H1 (cell line): ENCODE measurements around the gene GMPR. TPM values are rescaled to one million over a fixed set of nuclear protein-coding genes. Genes with fewer than 3 reads are reported as not detected.

Experiments used
- CTCF ChIA-PET: fragments of 300-600 bp; sonication (Branson Sonifier 250); formaldehyde crosslinking; loops from one replicate; lab custom pipeline; 2021; ENCODE audit not compliant: partially characterized antibody; lab: Charles Lee
- POLR2A ChIA-PET: fragments of 300-600 bp; sonication (Branson Sonifier 250); formaldehyde crosslinking; loops from one replicate; lab custom pipeline; 2021; ENCODE audit warnings: inconsistent platforms; ENCODE audit not compliant: partially characterized antibody; lab: Charles Lee
- DNase-seq, 2 experiments: peaks; one replicate each; pipeline versions ENCODE4 v3.0.0 to v3.0.0-alpha.2; 2010 to 2022; ENCODE audit warnings: low spot score in 2 of 2, low read depth in 1 of 2, mixed read lengths in 1 of 2
- FAIRE-seq: peaks from 2 replicates; lab custom pipeline; 2011; peaks lifted over from hg19 to GRCh38; lab: Jason Lieb, UNC
- H2AFZ ChIP-seq: 2 replicates; pipeline ENCODE4 v1.8.1; 2012; ENCODE audit warnings: low read length, inconsistent platforms
- H2AK5ac ChIP-seq: 2 replicates; pipeline ENCODE4 v1.6.1; 2013; ENCODE audit warnings: low read depth, low read length
- H2BK120ac ChIP-seq: replicated peaks from 2 replicates; pipeline ENCODE3; 2013; ENCODE audit warnings: low read depth, low read length, inconsistent platforms
- H2BK12ac ChIP-seq: 2 replicates; pipeline ENCODE4 v1.6.1; 2013; ENCODE audit warnings: low read depth, low read length
- H2BK15ac ChIP-seq: 2 replicates; pipeline ENCODE4 v1.6.1; 2013; ENCODE audit warnings: low read length
- H2BK20ac ChIP-seq: 2 replicates; pipeline ENCODE4 v1.6.1; 2013; ENCODE audit warnings: low read length
- H2BK5ac ChIP-seq: 2 replicates; pipeline ENCODE4 v1.6.1; 2013; ENCODE audit warnings: low read depth, low read length
- H3K14ac ChIP-seq: 2 replicates; pipeline ENCODE4 v1.6.1; 2013; ENCODE audit warnings: inconsistent platforms; ENCODE audit not compliant: insufficient read length
- H3K18ac ChIP-seq: 2 replicates; pipeline ENCODE4 v1.6.1; 2013; ENCODE audit warnings: low read length; ENCODE audit errors: extremely low read depth
- H3K23ac ChIP-seq: 2 replicates; pipeline ENCODE4 v1.6.1; 2013; ENCODE audit warnings: inconsistent platforms; ENCODE audit not compliant: insufficient read length
- H3K23me2 ChIP-seq: 2 replicates; pipeline ENCODE4 v1.6.1; 2013; ENCODE audit warnings: low read depth, low read length
- H3K27ac ChIP-seq: 2 replicates; pipeline ENCODE4 v1.6.1; 2011; ENCODE audit warnings: low read depth, low read length, inconsistent platforms
- H3K27me3 ChIP-seq, 4 experiments: replicated peaks in 1 of 4; 1 replicate in 1 of 4; 2 replicates in 3 of 4; pipeline versions ENCODE4 v1.6.1 to v1.8.1; 2011 to 2013; ENCODE audit warnings: low read length in 3 of 4, mild to moderate bottlenecking in 3 of 4, inconsistent platforms in 2 of 4, mixed read lengths in 2 of 4, moderate library complexity in 1 of 4; ENCODE audit not compliant: control insufficient read depth in 3 of 4, insufficient read depth in 3 of 4; ENCODE audit errors: extremely low read depth in 1 of 4
- H3K36me3 ChIP-seq, 4 experiments: 2 replicates each; pipeline versions ENCODE4 v1.6.1 to v1.8.1; 2011 to 2013; ENCODE audit warnings: mild to moderate bottlenecking in 4 of 4, low read length in 3 of 4, moderate library complexity in 2 of 4, control low read depth in 1 of 4, inconsistent platforms in 1 of 4; ENCODE audit not compliant: insufficient read depth in 4 of 4, control insufficient read depth in 2 of 4
- H3K4ac ChIP-seq: replicated peaks from 2 replicates; pipeline ENCODE3; 2013; ENCODE audit warnings: low read length, low read depth, mixed read lengths, inconsistent platforms; ENCODE audit not compliant: insufficient read length
- H3K4me1 ChIP-seq, 4 experiments: replicated peaks in 1 of 4; 1 replicate in 1 of 4; 2 replicates in 3 of 4; pipeline versions ENCODE4 v1.6.1 to v1.8.1; 2011 to 2013; ENCODE audit warnings: low read length in 3 of 4, inconsistent platforms in 2 of 4, mixed read lengths in 1 of 4; ENCODE audit not compliant: insufficient read depth in 4 of 4, control insufficient read depth in 3 of 4
- H3K4me2 ChIP-seq, 2 experiments: 2 replicates each; pipeline versions ENCODE4 v1.6.1 to v1.8.1; 2011 to 2013; ENCODE audit warnings: low read depth in 2 of 2, low read length in 2 of 2, control low read depth in 1 of 2, inconsistent platforms in 1 of 2, mild to moderate bottlenecking in 1 of 2; ENCODE audit not compliant: insufficient read depth in 1 of 2
- H3K4me3 ChIP-seq, 4 experiments: fragments of 200-600, 300-600 bp in 1 of 4; sonication (generic), shearing (Covaris generic), sonication (Bioruptor Twin) in 1 of 4; 2 replicates each; pipeline versions ENCODE4 v1.5.1 to v1.8.1; 2011 to 2016; ENCODE audit warnings: low read length in 4 of 4, low read depth in 3 of 4, control low read depth in 2 of 4, inconsistent platforms in 2 of 4, mild to moderate bottlenecking in 2 of 4, mixed read lengths in 1 of 4, moderate library complexity in 1 of 4; ENCODE audit not compliant: insufficient read depth in 2 of 4; ENCODE audit errors: extremely low read depth in 1 of 4
- H3K56ac ChIP-seq: replicated peaks from 2 replicates; pipeline ENCODE3; 2013; ENCODE audit warnings: low read depth, mild to moderate bottlenecking, mixed read lengths, low read length, inconsistent platforms; ENCODE audit not compliant: insufficient read length
- H3K79me1 ChIP-seq: 2 replicates; pipeline ENCODE4 v1.6.1; 2013; ENCODE audit warnings: low read depth, low read length, control low read depth
- H3K79me2 ChIP-seq, 2 experiments: 2 replicates each; pipeline versions ENCODE4 v1.6.1 to v1.8.1; 2012 to 2013; ENCODE audit warnings: low read length in 2 of 2, mild to moderate bottlenecking in 2 of 2, inconsistent platforms in 1 of 2; ENCODE audit not compliant: insufficient read depth in 2 of 2, control insufficient read depth in 1 of 2
- H3K9ac ChIP-seq, 4 experiments: replicated peaks in 1 of 4; 1 replicate in 1 of 4; 2 replicates in 3 of 4; pipeline versions ENCODE4 v1.6.1 to v1.8.1; 2011 to 2013; ENCODE audit warnings: low read depth in 3 of 4, low read length in 3 of 4, control low read depth in 2 of 4, mild to moderate bottlenecking in 2 of 4, moderate library complexity in 2 of 4, inconsistent platforms in 1 of 4; ENCODE audit errors: extremely low read depth in 1 of 4
- H3K9me3 ChIP-seq, 2 experiments: 2 replicates each; pipeline versions ENCODE4 v1.6.1 to v1.8.1; 2012 to 2013; ENCODE audit warnings: mild to moderate bottlenecking in 2 of 2, moderate library complexity in 2 of 2, control low read depth in 1 of 2, inconsistent platforms in 1 of 2, low read depth in 1 of 2, low read length in 1 of 2, mixed read lengths in 1 of 2; ENCODE audit not compliant: insufficient read depth in 2 of 2
- H4K20me1 ChIP-seq, 2 experiments: replicated peaks in 1 of 2; 2 replicates each; pipeline versions ENCODE3 to v1.8.1; 2011 to 2013; ENCODE audit warnings: inconsistent platforms in 2 of 2, low read length in 2 of 2, mild to moderate bottlenecking in 1 of 2; ENCODE audit not compliant: insufficient read depth in 2 of 2, control insufficient read depth in 1 of 2
- H4K5ac ChIP-seq: 2 replicates; pipeline ENCODE4 v1.6.1; 2013; ENCODE audit warnings: low read length, low read depth, mixed read lengths, inconsistent platforms; ENCODE audit not compliant: insufficient read length
- H4K8ac ChIP-seq: 2 replicates; pipeline ENCODE4 v1.8.0; 2013; ENCODE audit warnings: mild to moderate bottlenecking, moderate library complexity, low read length, inconsistent platforms; ENCODE audit not compliant: insufficient read depth; ENCODE audit errors: extremely low read depth
- H4K91ac ChIP-seq: replicated peaks from 2 replicates; pipeline ENCODE3; 2013; ENCODE audit warnings: low read length, mixed read lengths, inconsistent platforms; ENCODE audit not compliant: insufficient read length
- EP300 ChIP-seq, 2 experiments: IDR thresholded peaks; 1 replicate in 1 of 2; 2 replicates in 1 of 2; pipeline ENCODE4 v1.6.1; 2011 to 2012; ENCODE audit warnings: low read depth in 2 of 2, low read length in 2 of 2, mild to moderate bottlenecking in 2 of 2, borderline replicate concordance in 1 of 2, inconsistent platforms in 1 of 2, moderate library complexity in 1 of 2
- EZH2 ChIP-seq: fragments of 200-600 bp; sonication (generic); IDR thresholded peaks from 2 replicates; pipeline ENCODE4 v1.7.1; 2012; ENCODE audit warnings: low read depth, mild to moderate bottlenecking, moderate library complexity, low read length, inconsistent platforms; ENCODE audit not compliant: severe bottlenecking
- GTF2F1 ChIP-seq: IDR thresholded peaks from 2 replicates; pipeline ENCODE4 v1.6.1; 2012; ENCODE audit warnings: low read depth, low read length, improper control_type of control experiment, borderline replicate concordance
- JUN ChIP-seq: IDR thresholded peaks from 2 replicates; pipeline ENCODE4 v1.6.1; 2011; ENCODE audit warnings: low read depth, mild to moderate bottlenecking, improper control_type of control experiment, low read length
- NRF1 ChIP-seq: IDR thresholded peaks from 2 replicates; pipeline ENCODE4 v1.6.1; 2011; ENCODE audit warnings: mild to moderate bottlenecking, low read depth, low read length, improper control_type of control experiment
- POLR2AphosphoS5 ChIP-seq: IDR thresholded peaks from 2 replicates; pipeline ENCODE4 v1.6.1; 2011; ENCODE audit warnings: low read depth, low read length
- RAD21 ChIP-seq, 2 experiments: IDR thresholded peaks in 1 of 2; conservative IDR thresholded peaks in 1 of 2; 2 replicates each; pipeline ENCODE4 v1.6.1; 2011; ENCODE audit warnings: low read depth in 2 of 2, low read length in 2 of 2, improper control_type of control experiment in 1 of 2, inconsistent platforms in 1 of 2, mild to moderate bottlenecking in 1 of 2, moderate library complexity in 1 of 2
- RXRA ChIP-seq: IDR thresholded peaks from 2 replicates; pipeline ENCODE4 v1.6.1; 2011; ENCODE audit warnings: low read depth, mild to moderate bottlenecking, low read length, moderate library complexity; ENCODE audit not compliant: insufficient read depth
- SAP30 ChIP-seq: fragments of 300-600 bp; sonication (generic); IDR thresholded peaks from 2 replicates; pipeline ENCODE4 v1.7.1; 2012; ENCODE audit warnings: low read length, moderate library complexity, mild to moderate bottlenecking, inconsistent platforms; ENCODE audit not compliant: insufficient read depth, insufficient replicate concordance
- SIX5 ChIP-seq: IDR thresholded peaks from 2 replicates; pipeline ENCODE4 v1.6.1; 2011; ENCODE audit warnings: mild to moderate bottlenecking, low read depth, low read length
- SP4 ChIP-seq: IDR thresholded peaks from 2 replicates; pipeline ENCODE4 v1.6.1; 2012; ENCODE audit warnings: low read length, inconsistent platforms
- TCF12 ChIP-seq: IDR thresholded peaks from 2 replicates; pipeline ENCODE4 v1.6.1; 2011; ENCODE audit warnings: low read depth, mild to moderate bottlenecking, low read length
- TEAD4 ChIP-seq: IDR thresholded peaks from 2 replicates; pipeline ENCODE4 v1.6.1; 2012; ENCODE audit warnings: low read depth, low read length, inconsistent platforms, mixed read lengths
- WGBS, 2 experiments: shearing (Covaris generic) in 1 of 2; methylation state at CpG; one replicate each; pipeline versions ENCODE4 v1.1.6 to v1.1.7; 2013 to 2015; ENCODE audit warnings: low lambda C conversion rate in 2 of 2, mixed read lengths in 2 of 2, inconsistent platforms in 1 of 2, low coverage in 1 of 2, missing lambda C conversion rate in 1 of 2; ENCODE audit not compliant: insufficient replicate concordance in 2 of 2, insufficient coverage in 1 of 2, insufficient read length in 1 of 2; ENCODE audit errors: extremely low coverage in 1 of 2, missing lambda C conversion rate in 1 of 2; 5-methylcytosine and 5-hydroxymethylcytosine counted together
- polyA plus RNA-seq, 7 experiments: library from polyadenylated mRNA; depleted of rRNA in 3 of 7; stranded (reverse) in 5 of 7; unstranded in 2 of 7; fragments of >200 nt in 5 of 7; fragments of 200-250 nt in 2 of 7; gene quantifications; 1 replicate in 5 of 7; 2 replicates in 1 of 7; 4 replicates in 1 of 7; pipeline versions ENCODE4 v1.2.1 to v1.2.3, GENCODE V29; 2011 to 2013; ENCODE audit warnings: missing spikeins in 2 of 7, mixed read lengths in 2 of 7
- total RNA-seq: library from RNA; stranded (reverse); fragmentation: NEBNext Ultra II Directional; extraction: Animal tissue kit (Norgen Biotek cat#: 25700); gene quantifications from 2 replicates; pipeline ENCODE4 v1.2.1, GENCODE V29; 2021

The GMPR gene
- total and polyA plus RNA-seq, 2 of the 8 experiments (the other 6 are each of a cell fraction or from before 2014, with no cell fraction given) = 0.99 to 1.2 TPM

DNA sequence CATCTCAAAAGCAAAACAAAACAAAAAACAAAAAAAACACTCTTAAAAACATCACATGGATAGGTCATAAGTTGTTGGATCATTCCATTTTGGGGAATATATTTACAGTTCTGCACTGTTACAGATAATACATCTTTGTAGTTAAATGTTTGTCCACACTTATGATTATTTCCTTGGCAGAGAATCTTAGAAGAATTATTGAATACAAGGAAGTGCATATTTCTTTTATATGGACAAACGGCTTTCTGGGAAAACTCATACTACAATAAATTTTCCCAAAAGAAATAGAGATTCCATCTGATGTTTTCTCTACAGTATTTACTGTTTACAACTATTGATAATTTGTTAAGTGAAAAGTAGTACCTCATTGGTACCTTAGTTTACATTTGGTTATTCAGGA lies 33.8 kb downstream of the GMPR start:
- Histone ChIP-seq H3K79me1 (no peaks in the 10 kb centered on the region), H3K14ac (no peak overlapping the region), H4K5ac (no peak overlapping the region), H2BK20ac (no peak overlapping the region), H3K9me3 (no peaks in the 10 kb centered on the region), H3K36me3 (no peaks in the 10 kb centered on the region; a peak in 1 of 8 replicates), H3K23ac (no peak overlapping the region), H2BK15ac (no peak overlapping the region), H3K56ac (no peak overlapping the region), H4K91ac (no peak overlapping the region), H3K4me3 (no peak overlapping the region), H3K27ac (no peak overlapping the region), H4K20me1 (no peaks in the 10 kb centered on the region), H2BK120ac (no peak overlapping the region), H3K79me2 (no peaks in the 10 kb centered on the region), H2BK12ac (no peak overlapping the region), H3K4me2 (no peak overlapping the region), H2AFZ (no peak overlapping the region), H3K18ac (no peak overlapping the region), H2BK5ac (no peak overlapping the region), H3K4me1 (no peaks in the 10 kb centered on the region; a peak in 1 of 7 replicates), H3K4ac (no peak overlapping the region), H3K23me2 (no peaks in the 10 kb centered on the region), H3K9ac (no peak overlapping the region), H4K8ac (no peak overlapping the region), H3K27me3 (no peaks in the 10 kb centered on the region), H2AK5ac (no peak overlapping the region)
- no peak for TF ChIP-seq SIX5
- TF ChIP-seq SP4 = no peak
- TF ChIP-seq TEAD4 = no peak
- no peak for TF ChIP-seq SAP30
- no peak for TF ChIP-seq EP300 (IDR thresholded peaks at IDR 0.05; ENCODE audit: borderline replicate concordance in 1 of 2, low read depth in 2 of 2, low read length in 2 of 2)
- TF ChIP-seq NRF1 = no peak
- TF ChIP-seq POLR2AphosphoS5 = no peak
- no peak for TF ChIP-seq EZH2
- no peak for TF ChIP-seq RAD21 (IDR thresholded peaks at IDR 0.05 in 1 of 2, conservative IDR thresholded peaks at IDR 0.05 in 1 of 2; ENCODE audit: low read depth in 2 of 2, low read length in 2 of 2)
- TF ChIP-seq JUN = no peak
- no peak for TF ChIP-seq RXRA
- TF ChIP-seq TCF12 = no peak
- TF ChIP-seq GTF2F1 = no peak
- no peak for FAIRE-seq
- WGBS, 2 experiments = 91% methylated on average over 1 of the region's 1 CpG; no CpG with 5 or more reads in 1 of the 2 experiments
- CTCF ChIA-PET = interaction anchor here (2.5 kb wide), 1 partner anchor 14 kb away, joined by 12 read pairs; no protein-coding TSS in a partner anchor
- POLR2A ChIA-PET = no interaction called here
- no peak for DNase-seq
